Endothelial cell (in vitro differentiated cells): ENCODE results near the gene ZNF750. TPM values are rescaled to one million over a fixed set of nuclear protein-coding genes. Genes with fewer than 3 reads are reported as not detected.
A peak's percentile ranks its signal among the peaks of the same experiment; 100 is the strongest.

Experiments
- DNase-seq: peaks from one replicate; pipeline ENCODE4 v3.0.0; 2021; ENCODE audit warnings: low spot score
- H3K27ac Mint-ChIP-seq: one replicate; pipeline ENCODE4 v1.8.0; 2021; ENCODE audit warnings: mixed read lengths, inconsistent platforms; ENCODE audit not compliant: unreplicated experiment
- H3K27me3 Mint-ChIP-seq: one replicate; pipeline ENCODE4 v1.8.0; 2021; ENCODE audit warnings: mild to moderate bottlenecking, moderate library complexity, mixed read lengths, inconsistent platforms; ENCODE audit not compliant: unreplicated experiment
- H3K36me3 Mint-ChIP-seq: one replicate; pipeline ENCODE4 v1.8.0; 2021; ENCODE audit warnings: mild to moderate bottlenecking, low read depth, mixed read lengths, inconsistent platforms; ENCODE audit not compliant: unreplicated experiment
- H3K4me1 Mint-ChIP-seq: one replicate; pipeline ENCODE4 v1.8.0; 2021; ENCODE audit warnings: mild to moderate bottlenecking, mixed read lengths, inconsistent platforms; ENCODE audit not compliant: unreplicated experiment
- H3K4me3 Mint-ChIP-seq: one replicate; pipeline ENCODE4 v1.8.0; 2021; ENCODE audit warnings: mild to moderate bottlenecking, mixed read lengths, inconsistent platforms; ENCODE audit not compliant: unreplicated experiment
- H3K9me3 Mint-ChIP-seq: one replicate; pipeline ENCODE4 v1.8.0; 2021; ENCODE audit warnings: mixed read lengths, inconsistent platforms; ENCODE audit not compliant: unreplicated experiment
- CTCF ChIP-seq: fragments of 200-600 bp; sonication (generic); IDR thresholded peaks from one replicate; pipeline ENCODE4 v1.5.0; 2021; ENCODE audit warnings: antibody characterized with exemption; ENCODE audit not compliant: unreplicated experiment
- total RNA-seq: library from RNA; stranded (reverse); fragmentation: NEBNext Ultra II Directional; extraction: Animal tissue kit (Norgen Biotek cat#: 25700); gene quantifications from one replicate; pipeline ENCODE4 v1.2.1, GENCODE V29; 2021; ENCODE audit not compliant: unreplicated experiment

The ZNF750 gene
- total RNA-seq, 1 donor from 2014 or later = 0.31 TPM

GRCh38 chr17:82822281-82822680, 17.5 kb downstream of the ZNF750 start:
- peak overlapping the region; percentile 13 for H3K27ac Mint-ChIP-seq
- H3K9me3 Mint-ChIP-seq = no peaks in the 10 kb centered on the region
- TF ChIP-seq CTCF = no peak
- H3K27me3 Mint-ChIP-seq = peaks cover 3% of the 10 kb centered on the region
- peaks cover 17% of the 10 kb centered on the region for H3K4me1 Mint-ChIP-seq
- no peak for DNase-seq
- peak overlapping the region; percentile 49 for H3K4me3 Mint-ChIP-seq
- H3K36me3 Mint-ChIP-seq = peaks cover 19% of the 10 kb centered on the region

GRCh38 chr17:82821554-82821953, 18.3 kb downstream of the ZNF750 start:
- Mint-ChIP-seq H3K27ac (no peak overlapping the region), H3K36me3 (peaks cover 19% of the 10 kb centered on the region), H3K4me3 (no peak overlapping the region), H3K27me3 (no peaks in the 10 kb centered on the region), H3K9me3 (no peaks in the 10 kb centered on the region), H3K4me1 (peaks cover 20% of the 10 kb centered on the region)
- no peak for TF ChIP-seq CTCF
- no peak for DNase-seq

GRCh38 chr17:82820278-82821251, 19.3 kb downstream of the ZNF750 start:
- DNase-seq = no peak
- peaks cover 29% of the 10 kb centered on the region for H3K4me1 Mint-ChIP-seq
- H3K4me3 Mint-ChIP-seq = no peak overlapping the region
- no peak for TF ChIP-seq CTCF
- H3K9me3 Mint-ChIP-seq = no peaks in the 10 kb centered on the region
- H3K36me3 Mint-ChIP-seq = peaks cover 28% of the 10 kb centered on the region
- H3K27me3 Mint-ChIP-seq = no peaks in the 10 kb centered on the region
- H3K27ac Mint-ChIP-seq = peak overlapping the region; percentile 44

GRCh38 chr17:82817947-82818346, 21.9 kb downstream of the ZNF750 start:
- Mint-ChIP-seq H3K27me3 (no peaks in the 10 kb centered on the region), H3K36me3 (peaks cover 30% of the 10 kb centered on the region), H3K27ac (peak overlapping the region; percentile 22), H3K9me3 (no peaks in the 10 kb centered on the region), H3K4me1 (peaks cover 50% of the 10 kb centered on the region), H3K4me3 (peak overlapping the region; percentile 49)
- no peak for TF ChIP-seq CTCF
- no peak for DNase-seq

GRCh38 chr17:82816358-82816757, 23.5 kb downstream of the ZNF750 start:
- Mint-ChIP-seq H3K27ac (peak overlapping the region; percentile 93), H3K36me3 (peaks cover 20% of the 10 kb centered on the region), H3K4me1 (peaks cover 41% of the 10 kb centered on the region), H3K9me3 (no peaks in the 10 kb centered on the region), H3K4me3 (peak overlapping the region; percentile 88), H3K27me3 (no peaks in the 10 kb centered on the region)
- TF ChIP-seq CTCF = no peak
- no peak for DNase-seq
